DOHH2 (cell line): ENCODE data around the gene MEIOB.

Experiments used
- CTCF ChIP-seq: fragments of 200-600 bp; sonication (generic); IDR thresholded peaks from one replicate; pipeline ENCODE4 v1.5.1; 2014; ENCODE audit warnings: antibody characterized with exemption, mild to moderate bottlenecking, low read depth, low read length; ENCODE audit not compliant: poor library complexity, severe bottlenecking
- EZH2phosphoT487 ChIP-seq: fragments of 200-600 bp; sonication (generic); IDR thresholded peaks from 2 replicates; pipeline ENCODE4 v1.6.1; 2017; ENCODE audit warnings: borderline replicate concordance, mild to moderate bottlenecking, antibody characterized with exemption, low read length, moderate library complexity, mixed read lengths

- no peak for TF ChIP-seq CTCF
- no peak for TF ChIP-seq EZH2phosphoT487
Measured at GRCh38 chr16:1917056-1917664, 45.2 kb upstream of the MEIOB start.
